Measurements from ENCODE around the gene PPM1H.

DNA sequence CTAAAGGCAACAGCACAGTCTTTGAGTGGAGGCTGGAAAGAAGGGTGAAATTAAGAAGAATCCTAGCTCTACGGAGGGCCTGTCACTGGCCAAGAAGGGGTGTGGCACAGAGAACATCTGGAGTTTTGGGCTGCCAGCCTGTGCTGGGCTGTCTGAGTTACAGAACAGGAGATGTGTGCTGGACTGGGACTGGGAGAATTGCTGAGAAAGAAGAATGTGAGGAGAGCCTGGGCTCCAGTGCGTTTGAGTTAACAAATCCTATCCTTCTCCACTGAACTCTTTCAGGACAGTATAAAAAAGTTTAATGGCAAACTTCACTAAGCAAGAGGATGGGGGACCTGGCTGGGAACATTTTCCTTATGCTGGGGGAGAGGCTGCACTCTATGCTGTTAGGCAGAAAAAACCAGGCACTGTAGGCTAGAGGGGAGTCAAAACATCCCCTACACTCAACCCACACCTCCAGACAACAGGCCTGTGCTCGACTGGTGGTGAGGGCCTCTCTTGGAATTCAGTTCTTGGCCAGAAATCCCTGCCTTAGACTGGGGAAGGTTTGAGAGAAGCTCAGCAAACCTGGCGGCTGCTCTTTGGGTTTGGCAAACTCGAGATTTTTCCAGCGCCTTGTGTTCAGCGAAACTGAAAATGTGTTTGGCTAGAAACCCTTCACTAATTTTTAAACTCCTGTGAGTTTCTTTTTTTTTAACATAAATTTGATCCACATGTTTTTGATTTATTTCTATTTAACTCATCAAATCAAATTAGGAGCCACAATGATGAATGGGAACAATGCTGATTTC lies 251.0 kb downstream of the PPM1H start:
- TF ChIP-seq EZH2 (IDR thresholded peaks at IDR 0.05) (no peak), POLR2AphosphoS5 (IDR thresholded peaks at IDR 0.05; ENCODE audit: borderline replicate concordance, low read depth, low read length) (no peak)

Measured in SK-N-MC (cell line).